Nephron progenitor cell (in vitro differentiated cells): ENCODE results near the gene HIPK3.
"Not testable (repeated sequence)": the region's sequence is repeated elsewhere in the genome, so short reads cannot be mapped to it uniquely, and the experiment has no call there.

Source experiments
- DNase-seq: peaks from one replicate; pipeline ENCODE4 v3.0.0; 2021
- H3K27ac Mint-ChIP-seq: 2 replicates; pipeline ENCODE4 v1.8.0; 2021; ENCODE audit warnings: mild to moderate bottlenecking, moderate library complexity, mixed read lengths
- H3K27me3 Mint-ChIP-seq: 2 replicates; pipeline ENCODE4 v1.8.0; 2021; ENCODE audit warnings: mild to moderate bottlenecking, low read depth, mixed read lengths; ENCODE audit not compliant: poor library complexity
- H3K36me3 Mint-ChIP-seq: 2 replicates; pipeline ENCODE4 v1.8.0; 2021; ENCODE audit warnings: low read depth, mixed read lengths
- H3K4me1 Mint-ChIP-seq: 2 replicates; pipeline ENCODE4 v1.8.0; 2021; ENCODE audit warnings: mixed read lengths
- H3K4me3 Mint-ChIP-seq: 2 replicates; pipeline ENCODE4 v1.8.0; 2021; ENCODE audit warnings: mild to moderate bottlenecking, moderate library complexity, mixed read lengths
- H3K9me3 Mint-ChIP-seq: 2 replicates; pipeline ENCODE4 v1.8.0; 2021; ENCODE audit warnings: mild to moderate bottlenecking, moderate library complexity, mixed read lengths
- TF ChIP-seq, protein P1 (sequence below): fragments of 200-600 bp; sonication (generic); IDR thresholded peaks from 2 replicates; pipeline ENCODE4 v1.5.0; 2021; ENCODE audit warnings: antibody characterized with exemption

The HIPK3 gene

DNA sequence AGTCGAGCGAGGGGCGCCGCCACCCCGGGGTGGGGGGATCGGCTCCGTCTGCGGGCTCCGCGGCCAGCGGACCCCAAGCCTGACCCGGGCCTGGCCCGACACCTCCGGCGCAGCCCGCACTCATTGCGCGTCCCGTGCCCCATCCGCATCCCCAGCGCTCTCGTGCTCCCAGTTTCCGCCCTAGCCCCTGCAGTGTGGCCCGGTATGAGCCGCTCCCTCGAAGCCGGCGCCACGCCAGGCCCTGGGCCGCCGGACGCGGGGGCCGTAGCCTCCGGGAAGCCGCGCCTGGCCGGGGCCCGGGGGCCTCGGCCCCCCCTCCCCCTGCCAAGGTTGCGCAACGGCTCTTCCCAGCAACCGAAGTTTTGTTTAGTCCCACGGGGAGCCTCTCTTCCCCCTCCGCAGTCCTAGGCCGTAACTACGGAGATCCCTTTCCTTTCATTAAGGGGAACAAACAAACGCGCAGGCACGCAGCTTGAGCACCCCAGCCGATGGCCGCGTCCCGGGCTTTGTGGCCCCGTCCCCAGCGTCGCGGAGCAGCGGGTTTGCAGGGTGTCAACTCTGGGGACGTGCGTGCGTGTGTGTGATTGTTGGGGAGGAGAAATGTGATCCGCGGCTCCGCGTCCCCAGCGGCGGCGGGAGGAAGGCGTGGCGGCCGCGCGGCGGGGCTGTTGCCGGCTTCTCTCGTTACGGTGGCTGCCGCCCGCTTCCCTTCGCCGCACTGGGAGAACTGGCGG, 883 bp downstream of the HIPK3 start:
- DNase-seq, result peak; percentile 85
- TF ChIP-seq, protein P1, sequence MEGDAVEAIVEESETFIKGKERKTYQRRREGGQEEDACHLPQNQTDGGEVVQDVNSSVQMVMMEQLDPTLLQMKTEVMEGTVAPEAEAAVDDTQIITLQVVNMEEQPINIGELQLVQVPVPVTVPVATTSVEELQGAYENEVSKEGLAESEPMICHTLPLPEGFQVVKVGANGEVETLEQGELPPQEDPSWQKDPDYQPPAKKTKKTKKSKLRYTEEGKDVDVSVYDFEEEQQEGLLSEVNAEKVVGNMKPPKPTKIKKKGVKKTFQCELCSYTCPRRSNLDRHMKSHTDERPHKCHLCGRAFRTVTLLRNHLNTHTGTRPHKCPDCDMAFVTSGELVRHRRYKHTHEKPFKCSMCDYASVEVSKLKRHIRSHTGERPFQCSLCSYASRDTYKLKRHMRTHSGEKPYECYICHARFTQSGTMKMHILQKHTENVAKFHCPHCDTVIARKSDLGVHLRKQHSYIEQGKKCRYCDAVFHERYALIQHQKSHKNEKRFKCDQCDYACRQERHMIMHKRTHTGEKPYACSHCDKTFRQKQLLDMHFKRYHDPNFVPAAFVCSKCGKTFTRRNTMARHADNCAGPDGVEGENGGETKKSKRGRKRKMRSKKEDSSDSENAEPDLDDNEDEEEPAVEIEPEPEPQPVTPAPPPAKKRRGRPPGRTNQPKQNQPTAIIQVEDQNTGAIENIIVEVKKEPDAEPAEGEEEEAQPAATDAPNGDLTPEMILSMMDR, result no peak
- peaks cover 42% of the 10 kb centered on the region for H3K4me1 Mint-ChIP-seq

DNA sequence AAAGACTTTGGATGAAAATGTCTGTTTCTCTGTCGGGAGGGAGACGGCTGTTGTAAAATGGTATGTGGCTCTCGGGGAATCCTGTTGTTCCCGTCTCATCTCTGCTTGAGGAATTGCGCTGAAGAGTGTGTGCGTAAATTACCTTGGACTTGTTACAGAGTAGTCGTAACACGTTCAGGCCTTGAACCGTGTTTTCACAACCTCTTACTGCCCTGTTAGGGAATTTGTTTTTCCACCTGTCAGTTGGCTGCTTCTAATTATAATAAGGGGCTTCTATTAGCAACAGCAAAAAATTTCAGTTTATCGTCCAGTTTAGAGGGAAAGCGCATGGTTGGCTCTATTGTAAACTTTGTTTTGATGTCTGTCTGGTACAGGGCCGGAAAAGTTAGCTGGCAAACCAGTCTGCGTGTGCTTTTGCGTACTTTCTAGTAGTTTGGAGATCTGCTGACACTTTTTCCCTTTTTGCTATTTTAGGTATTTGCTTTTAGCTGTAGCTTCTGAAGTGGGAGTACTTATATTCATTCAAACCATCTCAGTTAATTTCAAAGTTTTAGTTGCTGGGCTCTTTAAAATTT, 1.5 kb downstream of the HIPK3 start:
- no peak for DNase-seq
- peaks cover 7% of the 10 kb centered on the region for H3K27me3 Mint-ChIP-seq
- H3K9me3 Mint-ChIP-seq, result no peaks in the 10 kb centered on the region
- TF ChIP-seq, protein P1, result no peak
- H3K27ac Mint-ChIP-seq, result peak overlapping the region; percentile 99
- H3K4me1 Mint-ChIP-seq, result peaks cover 46% of the 10 kb centered on the region
- no peaks in the 10 kb centered on the region for H3K36me3 Mint-ChIP-seq
- peak overlapping the region; percentile 96 for H3K4me3 Mint-ChIP-seq

More for the DNA sequence above, 883 bp downstream of the HIPK3 start:
- H3K4me3 Mint-ChIP-seq, result peak overlapping the region; percentile 96
- peak overlapping the region; percentile 99 for H3K27ac Mint-ChIP-seq
- peaks cover 10% of the 10 kb centered on the region for H3K27me3 Mint-ChIP-seq
- no peaks in the 10 kb centered on the region for H3K9me3 Mint-ChIP-seq
- no peaks in the 10 kb centered on the region for H3K36me3 Mint-ChIP-seq

DNA sequence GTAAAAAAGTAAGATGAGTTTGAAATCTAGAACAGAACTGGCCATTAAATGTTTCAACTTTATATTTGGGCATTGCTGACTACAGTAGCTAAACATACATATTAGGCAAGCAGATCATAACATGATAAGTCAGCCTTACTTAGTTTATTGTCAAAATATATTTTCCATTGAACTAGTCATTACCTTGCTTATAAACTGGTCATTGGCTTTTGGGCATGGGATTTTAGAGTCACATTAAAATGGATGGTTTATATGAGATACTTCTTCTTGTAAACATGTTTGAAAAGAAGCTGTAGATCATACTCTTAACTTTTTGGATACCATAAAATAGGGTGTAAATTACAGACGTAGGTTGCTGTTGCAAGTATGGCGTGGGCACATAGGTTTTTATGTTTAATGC, 2.7 kb downstream of the HIPK3 start:
- Mint-ChIP-seq H3K4me1 (peaks cover 50% of the 10 kb centered on the region), H3K4me3 (peak overlapping the region; percentile 96), H3K27me3 (peaks cover 5% of the 10 kb centered on the region), H3K27ac (peak overlapping the region; percentile 85), H3K36me3 (no peaks in the 10 kb centered on the region), H3K9me3 (no peaks in the 10 kb centered on the region)
- TF ChIP-seq, protein P1, result no peak
- no peak for DNase-seq

DNA sequence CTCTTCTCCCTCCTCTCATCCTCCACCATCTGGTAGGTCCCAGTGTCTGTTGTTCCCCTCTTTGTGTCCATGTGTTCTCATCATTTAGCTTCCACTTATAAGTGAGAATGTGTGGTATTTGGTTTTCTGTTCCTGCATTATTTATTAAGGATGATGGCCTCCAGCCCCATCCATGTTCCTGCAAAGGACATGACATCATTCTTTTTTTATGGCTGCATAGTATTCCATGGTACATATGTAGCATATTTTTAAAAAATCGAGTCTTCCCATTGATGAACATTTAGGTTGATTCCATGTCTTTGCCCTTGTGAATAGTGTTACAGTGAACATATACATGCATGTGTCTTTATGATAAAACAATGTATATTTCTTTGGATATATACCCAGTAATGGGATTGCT, 4.2 kb downstream of the HIPK3 start:
- peaks cover 47% of the 10 kb centered on the region for H3K4me1 Mint-ChIP-seq
- H3K36me3 Mint-ChIP-seq, DNase-seq, H3K9me3 Mint-ChIP-seq, H3K27me3 Mint-ChIP-seq, H3K27ac Mint-ChIP-seq, H3K4me3 Mint-ChIP-seq: not testable (repeated sequence)

DNA sequence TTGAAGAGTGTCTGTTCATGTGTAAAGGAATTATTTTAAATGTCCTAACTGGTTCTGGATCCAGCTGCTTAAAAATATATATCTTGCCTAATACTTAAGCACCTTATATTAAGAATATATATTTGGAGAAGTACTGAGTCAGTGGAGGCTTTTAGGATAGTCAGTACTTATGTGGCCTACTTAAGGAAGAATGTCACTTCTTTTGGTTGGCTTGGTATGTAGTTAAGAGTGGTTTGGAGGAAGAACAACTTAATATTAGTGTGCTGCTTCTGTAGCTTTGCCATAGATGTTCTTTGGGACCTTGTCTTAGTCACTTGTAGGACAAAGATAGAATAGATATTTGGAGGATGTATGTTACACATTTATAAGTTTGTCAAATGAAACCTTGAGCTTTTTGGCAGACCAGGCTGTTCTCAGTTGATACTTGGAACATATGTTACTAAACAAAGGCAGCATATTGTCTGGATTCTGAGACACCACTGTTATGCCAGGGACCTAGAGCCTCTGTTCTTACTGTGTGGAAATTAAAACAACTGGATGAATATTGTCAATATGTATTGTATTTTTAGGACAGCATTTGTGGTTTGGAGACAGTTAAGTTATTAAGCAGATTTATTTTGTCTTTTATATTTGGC, 4.9 kb downstream of the HIPK3 start:
- H3K4me1 Mint-ChIP-seq, result peaks cover 39% of the 10 kb centered on the region
- TF ChIP-seq, protein P1, result no peak
- no peak for DNase-seq
- no peaks in the 10 kb centered on the region for H3K9me3 Mint-ChIP-seq
- H3K27me3 Mint-ChIP-seq, result peaks cover 5% of the 10 kb centered on the region
- no peak overlapping the region for H3K4me3 Mint-ChIP-seq
- H3K36me3 Mint-ChIP-seq, result no peaks in the 10 kb centered on the region
- H3K27ac Mint-ChIP-seq, result no peak overlapping the region

DNA sequence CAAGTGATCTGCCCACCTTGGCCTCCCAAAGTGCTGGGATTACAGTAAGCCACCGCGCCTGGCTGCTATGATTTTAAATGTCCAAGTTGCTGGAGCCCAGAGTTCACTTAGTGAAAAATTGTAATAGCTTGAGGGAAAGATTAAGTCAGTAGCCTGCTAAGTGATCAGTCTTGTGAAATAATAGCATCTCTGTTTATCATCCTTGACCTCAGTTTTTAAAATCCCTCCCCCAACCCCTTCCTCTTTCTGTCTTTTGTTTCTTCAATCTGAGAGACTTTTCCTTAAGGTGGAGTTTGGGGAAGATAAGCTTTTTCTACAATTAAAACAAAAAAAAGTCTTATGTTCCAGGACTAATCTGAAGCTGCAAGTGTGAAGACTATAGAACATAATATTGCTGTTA, 6.4 kb downstream of the HIPK3 start:
- no peak for DNase-seq
- Mint-ChIP-seq H3K4me1 (peaks cover 39% of the 10 kb centered on the region), H3K36me3 (no peaks in the 10 kb centered on the region), H3K9me3 (no peaks in the 10 kb centered on the region), H3K27me3 (peaks cover 5% of the 10 kb centered on the region), H3K27ac (no peak overlapping the region), H3K4me3 (no peak overlapping the region)
- TF ChIP-seq, protein P1, result no peak
